Activated CD8-positive, alpha-beta memory T cell treated with anti-CD3 and anti-CD28 coated beads, Interleukin-2, amount 50 U/mL, for 24 hours (primary cell): ENCODE measurements around the gene KRT12.
"Not testable (repeated sequence)": the region's sequence is repeated elsewhere in the genome, so short reads cannot be mapped to it uniquely, and the experiment has no call there.

ENCODE experiments used
- DNase-seq: peaks from one replicate; pipeline ENCODE4 v3.0.0-alpha.2; 2020; ENCODE audit errors: extremely low read depth

Gene KRT12

GRCh38 chr17:40883626-40884334 lies 16.8 kb upstream of the KRT12 start:
- DNase-seq, result no peak

- no peak for DNase-seq
Observed at GRCh38 chr17:40883031-40883430, 16.0 kb upstream of the KRT12 start.

GRCh38 chr17:40879026-40879425 lies 12.0 kb upstream of the KRT12 start:
- DNase-seq, result no peak

GRCh38 chr17:40878044-40878443 lies 11.0 kb upstream of the KRT12 start:
- DNase-seq, result no peak

GRCh38 chr17:40873801-40874200 lies 6.8 kb upstream of the KRT12 start:
- no peak for DNase-seq

GRCh38 chr17:40873255-40873654 lies 6.2 kb upstream of the KRT12 start:
- no peak for DNase-seq

GRCh38 chr17:40872416-40872815 lies 5.4 kb upstream of the KRT12 start:
- no peak for DNase-seq

GRCh38 chr17:40871316-40871715 lies 4.3 kb upstream of the KRT12 start:
- no peak for DNase-seq

GRCh38 chr17:40870136-40870535 lies 3.1 kb upstream of the KRT12 start:
- no peak for DNase-seq

- no peak for DNase-seq
Observed at GRCh38 chr17:40864661-40865390, 2.2 kb downstream of the KRT12 start.

- DNase-seq, result no peak
Observed at GRCh38 chr17:40862985-40863733, 3.9 kb downstream of the KRT12 start.

GRCh38 chr17:40859536-40859935 lies 7.5 kb downstream of the KRT12 start:
- no peak for DNase-seq

- DNase-seq, result not testable (repeated sequence)
Observed at GRCh38 chr17:40858667-40859066, 8.4 kb downstream of the KRT12 start.

- DNase-seq, result no peak
Observed at GRCh38 chr17:40857535-40857934, 9.5 kb downstream of the KRT12 start.

- no peak for DNase-seq
Observed at GRCh38 chr17:40854175-40854814, 12.7 kb downstream of the KRT12 start.

GRCh38 chr17:40852364-40852763 lies 14.7 kb downstream of the KRT12 start:
- DNase-seq, result no peak

- DNase-seq, result no peak
Observed at GRCh38 chr17:40850293-40850972, 16.6 kb downstream of the KRT12 start.

GRCh38 chr17:40849723-40850122 lies 17.3 kb downstream of the KRT12 start:
- DNase-seq, result no peak

GRCh38 chr17:40848583-40849235 lies 18.3 kb downstream of the KRT12 start:
- DNase-seq, result no peak

GRCh38 chr17:40846515-40847144 lies 20.4 kb downstream of the KRT12 start:
- no peak for DNase-seq

GRCh38 chr17:40844671-40845107 lies 22.3 kb downstream of the KRT12 start:
- DNase-seq, result no peak
